PC-9 (cell line): ENCODE measurements around the gene EMILIN3. TPM values are rescaled to one million over a fixed set of nuclear protein-coding genes. Genes with fewer than 3 reads are reported as not detected.

ENCODE experiments used
- BruUV-seq: library from RNA; stranded (reverse); fragments of 400-500 nt; replicated peaks from 2 replicates; lab custom pipeline; 2021; lab: Mats Ljungman, UMichigan
- CTCF ChIA-PET: fragments of 300-600 bp; sonication (Branson Sonifier 250); formaldehyde crosslinking; loops from one replicate; lab custom pipeline; 2022; ENCODE audit warnings: antibody characterized with exemption; lab: Charles Lee
- POLR2A ChIA-PET: fragments of 300-600 bp; sonication (Branson Sonifier 250); formaldehyde crosslinking; loops from one replicate; lab custom pipeline; 2022; ENCODE audit warnings: antibody characterized with exemption; ENCODE audit not compliant: unreplicated experiment; lab: Charles Lee
- DNase-seq, 2 experiments: peaks; one replicate each; pipeline versions ENCODE4 v3.0.0 to v3.0.0-alpha.2; 2015 to 2022; ENCODE audit warnings: mixed read lengths in 1 of 2
- H2AFZ ChIP-seq: fragments of 200-600 bp; sonication (generic); 2 replicates; pipeline ENCODE4 v1.8.1; 2017; ENCODE audit warnings: antibody characterized with exemption
- H3F3A ChIP-seq: fragments of 200-600 bp; sonication (generic); 2 replicates; pipeline ENCODE4 v1.8.1; 2017; ENCODE audit warnings: antibody characterized with exemption, mild to moderate bottlenecking, low read depth; ENCODE audit not compliant: insufficient read depth
- H3K27ac ChIP-seq: fragments of 200-600 bp; sonication (generic); 2 replicates; pipeline ENCODE4 v1.6.1; 2016; ENCODE audit warnings: mixed run types
- H3K27me3 ChIP-seq: fragments of 200-600 bp; sonication (generic); 2 replicates; pipeline ENCODE4 v1.6.1; 2016; ENCODE audit warnings: low read depth, mixed run types; ENCODE audit not compliant: insufficient read depth
- H3K36me3 ChIP-seq: fragments of 200-600 bp; sonication (generic); 2 replicates; pipeline ENCODE4 v1.6.1; 2016; ENCODE audit warnings: low read depth, mixed run types
- H3K4me1 ChIP-seq: fragments of 200-600 bp; sonication (generic); replicated peaks from 2 replicates; pipeline ENCODE4 v1.6.1; 2016; ENCODE audit warnings: mixed run types; ENCODE audit not compliant: insufficient read depth
- H3K4me2 ChIP-seq: fragments of 200-600 bp; sonication (generic); 2 replicates; pipeline ENCODE4 v1.6.1; 2017; ENCODE audit warnings: mixed run types
- H3K4me3 ChIP-seq: fragments of 200-600 bp; sonication (generic); 2 replicates; pipeline ENCODE4 v1.6.1; 2016; ENCODE audit warnings: mixed run types
- H3K79me2 ChIP-seq: fragments of 200-600 bp; sonication (generic); 2 replicates; pipeline ENCODE4 v1.6.1; 2017; ENCODE audit warnings: low read depth, mixed run types
- H3K9me2 ChIP-seq: fragments of 200-600 bp; sonication (generic); 2 replicates; pipeline ENCODE4 v1.8.1; 2017; ENCODE audit warnings: mild to moderate bottlenecking; ENCODE audit not compliant: insufficient read depth
- H3K9me3 ChIP-seq: fragments of 200-600 bp; sonication (generic); 2 replicates; pipeline ENCODE4 v1.8.1; 2016; ENCODE audit warnings: low read depth; ENCODE audit not compliant: insufficient read depth
- H4K20me1 ChIP-seq: fragments of 200-600 bp; sonication (generic); 2 replicates; pipeline ENCODE4 v1.8.1; 2017; ENCODE audit not compliant: insufficient read depth
- CTCF ChIP-seq: fragments of 200-600 bp; sonication (generic); conservative IDR thresholded peaks from 2 replicates; pipeline ENCODE4 v1.6.1; 2017; ENCODE audit warnings: mixed run types, antibody characterized with exemption, mild to moderate bottlenecking, moderate library complexity
- EZH2 ChIP-seq: fragments of 200-600 bp; sonication (generic); IDR thresholded peaks from 2 replicates; pipeline ENCODE4 v1.8.0; 2017; ENCODE audit warnings: antibody characterized with exemption, low read depth
- intact Hi-C: fragments of 100-400 bp; cut with micrococcal nuclease; formaldehyde crosslinking; loops from one replicate; pipeline ENCODE4 v1.10.0; 2022; ENCODE audit not compliant: unreplicated experiment
- total RNA-seq: library from RNA; stranded (reverse); gene quantifications from 2 replicates; pipeline ENCODE4 v1.2.3, GENCODE V29; 2021

Gene EMILIN3
- total RNA-seq, 1 experiment from 2014 or later = not detected

- H3K9me2 ChIP-seq = no peaks in the 10 kb centered on the region
- POLR2A ChIA-PET = no interaction called here
- TF ChIP-seq CTCF (no peak), EZH2 (no peak)
- no peak overlapping the region for H3K27ac ChIP-seq
- H3K4me3 ChIP-seq = no peak overlapping the region
- intact Hi-C loops = no loop called here
- H3K36me3 ChIP-seq = no peaks in the 10 kb centered on the region
- H3K79me2 ChIP-seq = no peaks in the 10 kb centered on the region
- peaks cover 11% of the 10 kb centered on the region for H3K27me3 ChIP-seq
- no peaks in the 10 kb centered on the region for H3K4me1 ChIP-seq
- CTCF ChIA-PET = no interaction called here
- no peaks in the 10 kb centered on the region for H3F3A ChIP-seq
- H3K4me2 ChIP-seq = no peak overlapping the region
- no peak overlapping the region for H2AFZ ChIP-seq
- peak in 1 of 2 experiments; percentile 21 for DNase-seq
- no TSS peak for BruUV-seq
- no peaks in the 10 kb centered on the region for H4K20me1 ChIP-seq
- no peaks in the 10 kb centered on the region for H3K9me3 ChIP-seq
Measured at GRCh38 chr20:41369673-41370072, 3.1 kb upstream of the EMILIN3 start.

GRCh38 chr20:41367956-41368355 lies 1.3 kb upstream of the EMILIN3 start:
- Histone ChIP-seq H3K4me2 (no peak overlapping the region), H3K36me3 (no peaks in the 10 kb centered on the region), H3K9me3 (no peaks in the 10 kb centered on the region), H3K27me3 (peaks cover 6% of the 10 kb centered on the region), H3K4me3 (no peak overlapping the region), H3F3A (no peaks in the 10 kb centered on the region), H3K79me2 (no peaks in the 10 kb centered on the region), H3K27ac (no peak overlapping the region), H2AFZ (no peak overlapping the region), H4K20me1 (no peaks in the 10 kb centered on the region), H3K4me1 (no peaks in the 10 kb centered on the region), H3K9me2 (no peaks in the 10 kb centered on the region)
- BruUV-seq = no TSS peak
- TF ChIP-seq CTCF (no peak), EZH2 (no peak)
- CTCF ChIA-PET = no interaction called here
- peak in 1 of 2 experiments; percentile 21 for DNase-seq
- intact Hi-C loops = no loop called here
- POLR2A ChIA-PET = no interaction called here

GRCh38 chr20:41367393-41367695 lies 726 bp upstream of the EMILIN3 start:
- H3K4me3 ChIP-seq = no peak overlapping the region
- intact Hi-C loops = no loop called here
- ChIA-PET POLR2A (no interaction called here), CTCF (no interaction called here)
- H3F3A ChIP-seq = no peaks in the 10 kb centered on the region
- BruUV-seq = no TSS peak
- no peak overlapping the region for H2AFZ ChIP-seq
- H3K36me3 ChIP-seq = no peaks in the 10 kb centered on the region
- H3K9me2 ChIP-seq = no peaks in the 10 kb centered on the region
- TF ChIP-seq EZH2 = no peak
- TF ChIP-seq CTCF = no peak
- no peaks in the 10 kb centered on the region for H3K4me1 ChIP-seq
- H3K27me3 ChIP-seq = peaks cover 6% of the 10 kb centered on the region
- H3K4me2 ChIP-seq = no peak overlapping the region
- no peaks in the 10 kb centered on the region for H4K20me1 ChIP-seq
- no peaks in the 10 kb centered on the region for H3K9me3 ChIP-seq
- DNase-seq = no peak
- no peak overlapping the region for H3K27ac ChIP-seq
- no peaks in the 10 kb centered on the region for H3K79me2 ChIP-seq
